ENCODE measurements around the gene IFITM1. TPM values are rescaled to one million over a fixed set of nuclear protein-coding genes. Genes with fewer than 3 reads are reported as not detected.

The IFITM1 gene
- total RNA-seq, 2 experiments from 2014 or later = 36.4 to 72.4 TPM

DNA sequence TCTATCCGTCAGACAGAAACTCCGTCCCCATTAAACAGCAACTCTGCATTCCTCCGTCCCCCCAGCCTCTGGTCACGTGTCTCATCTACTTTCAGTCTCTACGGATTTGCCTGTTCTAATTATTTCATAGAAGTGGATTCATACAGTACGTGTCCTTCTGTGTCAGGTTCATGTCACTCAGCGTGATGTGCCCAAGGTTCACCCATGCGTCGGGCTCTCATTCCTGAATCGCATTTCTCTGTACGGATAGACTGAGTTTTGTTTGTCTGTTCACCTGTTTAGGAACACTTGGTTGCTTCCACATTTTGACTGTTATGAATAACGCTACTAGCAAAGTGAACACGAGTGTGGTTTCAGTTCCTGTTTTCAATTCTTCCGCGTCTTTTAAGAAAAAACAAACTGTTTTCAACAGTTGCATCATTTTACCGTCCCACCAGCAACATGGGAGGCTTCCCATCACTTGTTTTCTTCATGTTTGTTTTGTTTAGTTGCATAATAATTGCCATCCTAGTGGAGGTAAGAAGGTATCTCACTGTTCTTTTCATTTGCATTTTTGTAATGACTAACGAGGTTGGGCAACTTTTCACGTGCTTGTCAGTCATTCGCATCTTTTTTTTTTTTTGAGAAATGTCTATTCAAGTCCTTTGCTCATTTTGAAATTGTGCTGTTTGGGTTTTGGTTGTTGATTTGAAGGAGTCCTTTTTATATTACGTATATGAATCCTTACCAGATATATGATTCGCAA is 44.5 kb upstream of the IFITM1 start:
- CTCF ChIA-PET (ENCODE audit: unreplicated experiment) = interaction anchor here (0.6 to 1.5 kb wide), 3 partner anchors 19 to 138 kb away, joined by 3 to 4 read pairs (median 4); no protein-coding TSS in a partner anchor
- Histone ChIP-seq H3K27ac (ENCODE audit: low read depth, low read length, poor library complexity, severe bottlenecking) (peak overlapping the region; percentile 92), H3K9me3 (ENCODE audit: low read length) (peaks cover 7% of the 10 kb centered on the region; the same call in 1 of the 2 replicates), H3K79me2 (ENCODE audit: insufficient read depth, low read depth, low read length) (no peaks in the 10 kb centered on the region), H4K20me1 (ENCODE audit: insufficient read depth, low read length) (no peaks in the 10 kb centered on the region), H3K36me3 (ENCODE audit: insufficient read depth, low read length) (no peaks in the 10 kb centered on the region), H2AFZ (ENCODE audit: low read length) (peak overlapping the region; percentile 22; the same call in 1 of the 2 replicates), H3K4me2 (ENCODE audit: low read length) (peak overlapping the region; percentile 75), H3K9me2 (ENCODE audit: insufficient read depth, low read length) (no peaks in the 10 kb centered on the region), H3K4me1 (ENCODE audit: insufficient read depth, low read length, poor library complexity, severe bottlenecking) (peaks cover 31% of the 10 kb centered on the region), H3K4me3 (ENCODE audit: low read depth, low read length, poor library complexity, severe bottlenecking) (peak overlapping the region; percentile 62)
- BruUV-seq (replicated peaks) = TSS peak; percentile 95
- no peak for TF ChIP-seq EZH2phosphoT487 (IDR thresholded peaks at IDR 0.05; ENCODE audit: borderline replicate concordance, low read depth, low read length)
- TF ChIP-seq, protein P1, sequence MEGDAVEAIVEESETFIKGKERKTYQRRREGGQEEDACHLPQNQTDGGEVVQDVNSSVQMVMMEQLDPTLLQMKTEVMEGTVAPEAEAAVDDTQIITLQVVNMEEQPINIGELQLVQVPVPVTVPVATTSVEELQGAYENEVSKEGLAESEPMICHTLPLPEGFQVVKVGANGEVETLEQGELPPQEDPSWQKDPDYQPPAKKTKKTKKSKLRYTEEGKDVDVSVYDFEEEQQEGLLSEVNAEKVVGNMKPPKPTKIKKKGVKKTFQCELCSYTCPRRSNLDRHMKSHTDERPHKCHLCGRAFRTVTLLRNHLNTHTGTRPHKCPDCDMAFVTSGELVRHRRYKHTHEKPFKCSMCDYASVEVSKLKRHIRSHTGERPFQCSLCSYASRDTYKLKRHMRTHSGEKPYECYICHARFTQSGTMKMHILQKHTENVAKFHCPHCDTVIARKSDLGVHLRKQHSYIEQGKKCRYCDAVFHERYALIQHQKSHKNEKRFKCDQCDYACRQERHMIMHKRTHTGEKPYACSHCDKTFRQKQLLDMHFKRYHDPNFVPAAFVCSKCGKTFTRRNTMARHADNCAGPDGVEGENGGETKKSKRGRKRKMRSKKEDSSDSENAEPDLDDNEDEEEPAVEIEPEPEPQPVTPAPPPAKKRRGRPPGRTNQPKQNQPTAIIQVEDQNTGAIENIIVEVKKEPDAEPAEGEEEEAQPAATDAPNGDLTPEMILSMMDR (conservative IDR thresholded peaks at IDR 0.05; ENCODE audit: low read length) = no peak
- intact Hi-C loops (cut with micrococcal nuclease; ENCODE audit: unreplicated experiment) = loop anchor here (1.0 to 2.0 kb wide), 3 partner anchors 43 to 85 kb away; partner anchors contain the start of genes BET1L and RIC8A
- POLR2A ChIA-PET = interaction anchor here (1.9 kb wide), 1 partner anchor 12 kb away, joined by 7 read pairs; no protein-coding TSS in a partner anchor
- DNase-seq (ENCODE audit: low spot score) = peak; percentile 99

DNA sequence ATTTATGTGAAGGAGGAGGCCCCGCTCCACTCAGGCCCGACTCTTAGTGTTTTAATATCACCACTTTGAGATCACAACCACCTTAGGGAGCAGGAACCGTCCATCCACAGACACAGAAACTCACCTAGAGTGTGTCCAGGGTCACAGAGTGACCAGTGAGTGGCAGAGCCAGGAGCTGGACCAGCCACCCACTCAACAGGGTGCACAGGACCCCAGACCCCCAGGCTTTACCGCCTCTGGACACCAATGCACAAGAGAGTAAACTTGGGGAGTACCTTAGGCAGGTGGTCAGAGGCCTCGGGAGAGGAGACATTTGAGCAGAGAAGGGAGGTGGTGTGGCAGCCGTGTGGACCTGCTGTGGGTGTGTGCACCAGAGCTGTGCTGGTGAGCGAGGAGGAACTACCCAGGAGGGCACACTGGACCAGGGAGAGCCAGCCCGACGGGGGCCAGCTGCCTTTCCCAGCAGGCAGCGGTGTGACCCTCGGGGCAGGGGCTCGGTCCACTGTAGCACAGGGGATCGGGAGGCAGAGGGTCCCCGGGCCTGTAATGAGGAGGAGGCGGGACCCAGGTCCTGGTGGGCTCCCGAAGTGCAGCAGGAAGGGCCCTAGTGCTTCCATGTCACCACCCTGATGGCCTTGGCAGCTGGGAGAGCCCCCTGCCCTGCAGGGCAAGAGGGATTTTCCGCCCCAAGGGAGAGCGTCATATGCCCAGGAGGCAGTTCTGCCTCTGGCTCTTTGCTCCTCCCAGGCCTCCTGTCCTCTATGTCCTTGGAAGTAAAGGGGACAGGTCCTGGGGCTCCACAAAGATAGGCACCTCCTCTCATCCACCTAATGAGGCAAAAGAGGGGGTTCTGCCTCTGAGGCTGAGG is 43.2 kb upstream of the IFITM1 start:
- no TSS peak for BruUV-seq (replicated peaks)
- Histone ChIP-seq H3K36me3 (ENCODE audit: insufficient read depth, low read length) (no peaks in the 10 kb centered on the region), H3K4me3 (ENCODE audit: low read depth, low read length, poor library complexity, severe bottlenecking) (no peak overlapping the region), H3K79me2 (ENCODE audit: insufficient read depth, low read depth, low read length) (no peaks in the 10 kb centered on the region), H2AFZ (ENCODE audit: low read length) (no peak overlapping the region), H3K9me3 (ENCODE audit: low read length) (peaks cover 7% of the 10 kb centered on the region; the same call in 1 of the 2 replicates), H3K4me1 (ENCODE audit: insufficient read depth, low read length, poor library complexity, severe bottlenecking) (peaks cover 35% of the 10 kb centered on the region), H3K4me2 (ENCODE audit: low read length) (peak overlapping the region; percentile 75), H3K27ac (ENCODE audit: low read depth, low read length, poor library complexity, severe bottlenecking) (no peak overlapping the region), H3K9me2 (ENCODE audit: insufficient read depth, low read length) (no peaks in the 10 kb centered on the region), H4K20me1 (ENCODE audit: insufficient read depth, low read length) (no peaks in the 10 kb centered on the region)
- ChIA-PET CTCF (ENCODE audit: unreplicated experiment) (no interaction called here), POLR2A (no interaction called here)
- intact Hi-C loops (cut with micrococcal nuclease; ENCODE audit: unreplicated experiment) = no loop called here
- TF ChIP-seq, protein P1 (conservative IDR thresholded peaks at IDR 0.05; ENCODE audit: low read length) = no peak
- no peak for TF ChIP-seq EZH2phosphoT487 (IDR thresholded peaks at IDR 0.05; ENCODE audit: borderline replicate concordance, low read depth, low read length)
- no peak for DNase-seq (ENCODE audit: low spot score)

All from OCI-LY7 (cell line).